GM12878 (cell line): ENCODE measurements around the gene FAM131B. TPM values are rescaled to one million over a fixed set of nuclear protein-coding genes. Genes with fewer than 3 reads are reported as not detected.

Experiments
- ATAC-seq: fragments of 200-7000 bp; cut with Tn5 transposase; 3 replicates; pipeline ENCODE4 v1.9.1; 2020; ENCODE audit warnings: mild to moderate bottlenecking, moderate library complexity
- BruUV-seq: library from RNA; stranded (reverse); fragments of 400-500 nt; replicated peaks from 2 replicates; lab custom pipeline; 2021; lab: Mats Ljungman, UMichigan
- CTCF ChIA-PET: fragments of 300-600 bp; sonication (Branson Sonifier 250); formaldehyde crosslinking; extraction: SDS; loops from one replicate; lab custom pipeline; 2021; ENCODE audit warnings: inconsistent platforms; lab: Yijun Ruan, JAX
- POLR2A ChIA-PET: fragments of 350-600 bp; formaldehyde crosslinking; extraction: SDS; loops from one replicate; lab custom pipeline; 2021; ENCODE audit warnings: inconsistent platforms; lab: Charles Lee
- RAD21 ChIA-PET: fragments of 300-600 bp; sonication (Branson Sonifier 250); formaldehyde crosslinking; loops from one replicate; lab custom pipeline; 2023; ENCODE audit warnings: antibody characterized with exemption; ENCODE audit not compliant: unreplicated experiment; lab: Charles Lee
- SMC1A ChIA-PET: fragments of 300-600 bp; sonication (Branson Sonifier 250); formaldehyde crosslinking; loops from one replicate; lab custom pipeline; 2023; ENCODE audit not compliant: unreplicated experiment, uncharacterized antibody; lab: Charles Lee
- DNase-seq: peaks from one replicate; pipeline ENCODE4 v3.0.0-alpha.2; 2011; ENCODE audit warnings: low read depth, low spot score
- FAIRE-seq: peaks from 3 replicates; lab custom pipeline; 2011; peaks lifted over from hg19 to GRCh38; lab: Jason Lieb, UNC
- H2AFZ ChIP-seq: 2 replicates; pipeline ENCODE4 v1.6.0; 2011; ENCODE audit warnings: low read depth, low read length, control low read depth; ENCODE audit not compliant: control insufficient read depth
- H3K27ac ChIP-seq: 2 replicates; pipeline ENCODE4 v1.5.1; 2011; ENCODE audit warnings: control low read depth; ENCODE audit not compliant: control insufficient read depth, insufficient read depth
- H3K27me3 ChIP-seq, 2 experiments: replicated peaks in 1 of 2; 2 replicates each; pipeline versions ENCODE4 v1.6.0 to v1.6.1; 2011; ENCODE audit warnings: low read length in 1 of 2; ENCODE audit not compliant: control insufficient read depth in 2 of 2, insufficient read depth in 2 of 2
- H3K36me3 ChIP-seq, 2 experiments: 2 replicates each; pipeline ENCODE4 v1.5.1; 2011; ENCODE audit warnings: low read length in 1 of 2; ENCODE audit not compliant: control insufficient read depth in 2 of 2, insufficient read depth in 2 of 2
- H3K4me1 ChIP-seq: 2 replicates; pipeline ENCODE4 v1.6.1; 2011; ENCODE audit warnings: mild to moderate bottlenecking, low read length, moderate library complexity, mixed read lengths; ENCODE audit not compliant: control insufficient read depth, insufficient read depth
- H3K4me2 ChIP-seq: 2 replicates; pipeline ENCODE4 v1.6.0; 2011; ENCODE audit warnings: control low read depth; ENCODE audit not compliant: control insufficient read depth, insufficient read depth
- H3K4me3 ChIP-seq: fragments of 200-600 bp; sonication (generic); 2 replicates; pipeline ENCODE4 v1.5.1; 2016
- H3K79me2 ChIP-seq: 2 replicates; pipeline ENCODE4 v1.6.0; 2011; ENCODE audit warnings: low read length; ENCODE audit not compliant: control insufficient read depth, insufficient read depth
- H3K9ac ChIP-seq: 2 replicates; pipeline ENCODE4 v1.8.0; 2011; ENCODE audit warnings: low read length, control low read depth, mixed read lengths; ENCODE audit not compliant: control insufficient read depth, insufficient read depth
- H3K9me3 ChIP-seq: replicated peaks from 3 replicates; pipeline ENCODE4 v1.5.1; 2011; ENCODE audit warnings: mild to moderate bottlenecking, low read length; ENCODE audit not compliant: control insufficient read depth, insufficient read depth
- H4K20me1 ChIP-seq: 2 replicates; pipeline ENCODE4 v1.6.0; 2011; ENCODE audit not compliant: control insufficient read depth, insufficient read depth
- CBFB ChIP-seq: IDR thresholded peaks from 2 replicates; pipeline ENCODE4 v1.6.1; 2016; ENCODE audit warnings: antibody characterized with exemption, low read depth
- RCOR1 ChIP-seq: conservative IDR thresholded peaks from 2 replicates; pipeline ENCODE4 v1.6.1; 2012; ENCODE audit warnings: low read depth, low read length, improper control_type of control experiment
- RFX5 ChIP-seq: IDR thresholded peaks from 2 replicates; pipeline ENCODE4 v1.6.1; 2011; ENCODE audit warnings: low read depth, low read length, improper control_type of control experiment
- RUNX3 ChIP-seq: IDR thresholded peaks from 2 replicates; pipeline ENCODE4 v1.6.1; 2012; ENCODE audit warnings: low read length, inconsistent platforms
- SMAD5 ChIP-seq: IDR thresholded peaks from 2 replicates; pipeline ENCODE4 v1.6.1; 2016; ENCODE audit warnings: antibody characterized with exemption, low read depth
- SUZ12 ChIP-seq: fragments of 200-600 bp; sonication (generic); IDR thresholded peaks from one replicate; pipeline ENCODE4 v1.6.1; 2018; ENCODE audit warnings: antibody characterized with exemption, mild to moderate bottlenecking; ENCODE audit not compliant: unreplicated experiment
- TCF3 ChIP-seq: IDR thresholded peaks from 2 replicates; pipeline ENCODE4 v1.6.1; 2012; ENCODE audit warnings: low read depth, mild to moderate bottlenecking, low read length, borderline replicate concordance; ENCODE audit not compliant: insufficient read depth
- YY1 ChIP-seq: IDR thresholded peaks from 2 replicates; pipeline ENCODE4 v1.6.1; 2011; ENCODE audit warnings: low read depth, mild to moderate bottlenecking, low read length
- ZNF24 ChIP-seq: fragments of 450-650 bp; IDR thresholded peaks from 2 replicates; pipeline ENCODE4 v1.6.1; 2017; ENCODE audit warnings: antibody characterized with exemption, mild to moderate bottlenecking
- WGBS: methylation state at CpG from one replicate; pipeline ENCODE4 v1.1.6; 2016; ENCODE audit warnings: low lambda C conversion rate; ENCODE audit not compliant: insufficient replicate concordance, insufficient coverage; ENCODE audit errors: missing lambda C conversion rate; 5-methylcytosine and 5-hydroxymethylcytosine counted together
- in situ Hi-C: fragments of 300-500 bp; cut with MboI; formaldehyde crosslinking; loops from 9 replicates; pipeline ENCODE4 v1.14.3; 2018; ENCODE audit warnings: mixed read lengths
- intact Hi-C: fragments of 100-400 bp; cut with micrococcal nuclease; formaldehyde crosslinking; loops from one replicate; pipeline ENCODE4 v1.14.2; 2022; ENCODE audit not compliant: unreplicated experiment
- polyA plus RNA-seq, 11 experiments: library from polyadenylated mRNA; depleted of rRNA in 4 of 11; unstranded in 6 of 11; stranded (reverse) in 5 of 11; fragments of >200 nt; fragmentation: Nextera tagmentation in 4 of 11; fragmentation: Illumina TruSeq in 1 of 11; extraction: Ambion mirVana in 4 of 11; extraction: Trizol in 1 of 11; gene quantifications; 1 replicate in 1 of 11; 2 replicates in 10 of 11; pipeline versions ENCODE4 v1.2.1 to v1.2.3, GENCODE V29; 2011 to 2016; ENCODE audit warnings: inconsistent platforms in 2 of 11, missing spikeins in 2 of 11, low read depth in 1 of 11
- total RNA-seq, 4 experiments: library from RNA; depleted of rRNA in 3 of 4; stranded (reverse); fragments of >200 nt in 3 of 4; fragmentation: Illumina TruSeq in 1 of 4; extraction: Trizol in 1 of 4; gene quantifications; 2 replicates each; pipeline versions ENCODE4 v1.2.1 to v1.2.3, GENCODE V29; 2013 to 2021
- TF ChIP-seq, protein P1 (sequence below): fragments of 450-650 bp; IDR thresholded peaks from 2 replicates; pipeline ENCODE4 v1.6.1; 2017; ENCODE audit warnings: mild to moderate bottlenecking, moderate library complexity
- TF ChIP-seq, protein P2 (sequence below): fragments of 450-650 bp; formaldehyde crosslinking; IDR thresholded peaks from 2 replicates; pipeline ENCODE4 v1.5.0; 2022; ENCODE audit warnings: mild to moderate bottlenecking, missing genetic modification characterization

FAM131B gene
- total and polyA plus RNA-seq, 10 of the 15 experiments (the other 5 are each of a cell fraction or from before 2014, with no cell fraction given) = 0.03 to 0.05 TPM; not detected in 8

DNA sequence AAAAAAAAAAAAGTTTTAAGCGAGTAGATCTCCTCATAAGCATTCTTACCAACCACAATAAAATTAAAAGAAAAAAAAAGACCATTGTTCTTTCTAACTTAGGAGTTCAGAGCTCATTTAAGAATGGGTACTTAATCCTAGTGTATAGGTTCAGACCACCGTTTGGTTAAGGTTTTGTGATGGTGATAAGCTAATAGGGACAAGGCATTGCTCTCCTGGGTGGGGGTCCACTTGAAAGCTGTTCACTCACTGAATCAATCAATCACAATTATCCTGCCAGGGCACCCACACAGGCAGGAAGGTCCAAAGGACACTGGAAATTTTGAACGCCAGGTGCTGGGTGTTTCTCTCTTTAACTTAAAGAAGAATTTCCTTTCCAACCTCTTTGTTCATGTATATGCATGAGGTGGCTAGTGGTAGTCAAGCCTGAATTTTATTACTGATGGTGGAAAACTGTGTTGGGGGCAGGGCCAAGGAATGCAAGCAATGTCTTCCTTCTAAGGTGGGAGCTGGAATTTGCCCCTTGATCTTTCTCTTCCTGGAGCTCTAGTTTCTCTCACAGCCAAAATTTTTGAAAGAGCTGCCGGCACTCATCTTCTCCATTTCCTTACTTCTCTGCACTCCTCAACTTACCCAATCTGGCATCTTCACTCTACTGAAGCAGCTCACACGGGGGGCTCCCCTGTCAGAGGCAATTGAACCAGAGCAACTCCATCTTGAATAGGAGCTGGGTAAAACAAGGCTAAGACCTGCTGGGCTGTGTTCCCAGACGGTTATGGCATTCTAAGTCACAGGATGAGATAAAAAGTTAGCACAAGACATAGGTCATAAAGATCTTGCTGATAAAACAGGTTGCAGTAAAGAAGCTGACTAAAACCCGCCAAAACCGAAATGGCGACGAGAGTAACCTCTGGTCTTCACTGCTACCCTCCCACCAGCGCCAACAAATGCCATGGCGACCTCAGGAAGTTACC is 7.5 kb upstream of the FAM131B start (continued):
- TF ChIP-seq CBFB (no peak), RUNX3 (no peak)
- TF ChIP-seq, all 136 proteins: peak for 0

DNA sequence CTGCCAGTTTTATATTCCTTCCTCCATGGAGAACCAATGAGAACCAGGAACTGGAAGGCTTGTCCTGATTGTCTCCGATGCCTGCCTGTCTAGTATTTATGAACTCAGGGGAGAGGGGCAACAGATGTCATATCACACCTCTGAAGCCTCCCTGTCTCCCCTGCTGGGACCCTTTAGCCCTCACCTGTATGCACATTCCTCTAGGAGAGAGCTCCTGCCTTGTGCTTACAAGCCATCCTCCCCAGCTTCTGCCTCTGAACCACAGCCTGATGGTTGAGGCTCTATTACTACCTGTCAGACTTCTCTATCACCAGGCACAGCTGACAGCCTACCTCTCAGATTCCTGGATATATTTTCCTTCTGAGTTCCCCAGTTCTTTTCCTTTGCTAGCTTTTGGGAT is 5.9 kb upstream of the FAM131B start:
- ChIA-PET SMC1A (no interaction called here), CTCF (interaction anchor here (2.1 to 2.6 kb wide), 3 partner anchors 11 to 128 kb away, joined by 8 to 10 read pairs (median 9); no protein-coding TSS in a partner anchor), RAD21 (no interaction called here), POLR2A (no interaction called here)
- Histone ChIP-seq H4K20me1 (no peaks in the 10 kb centered on the region), H2AFZ (no peak overlapping the region), H3K4me1 (no peaks in the 10 kb centered on the region), H3K9me3 (no peaks in the 10 kb centered on the region), H3K4me2 (no peak overlapping the region), H3K79me2 (no peaks in the 10 kb centered on the region), H3K9ac (no peak overlapping the region), H3K27ac (no peak overlapping the region), H3K4me3 (no peak overlapping the region), H3K36me3 (no peaks in the 10 kb centered on the region), H3K27me3 (peaks cover 4 to 7% of the 10 kb centered on the region in 2 experiments; a peak in 3 of 4 replicates)
- ATAC-seq = no peak
- intact Hi-C loops (loop anchor here (5.0 kb wide), 1 partner anchor 41 kb away; no protein-coding TSS in a partner anchor), in situ Hi-C loops (no loop called here)
- no TSS peak for BruUV-seq
- no peak for FAIRE-seq
- DNase-seq = no peak
- whole genome bisulfite sequencing = 69% methylated on average over 1 of the region's 1 CpG
- TF ChIP-seq SMAD5 (no peak), TCF3 (no peak), YY1 (no peak), ZNF24 (no peak), SUZ12 (no peak), RCOR1 (no peak), RFX5 (no peak)
- TF ChIP-seq, protein P1, sequence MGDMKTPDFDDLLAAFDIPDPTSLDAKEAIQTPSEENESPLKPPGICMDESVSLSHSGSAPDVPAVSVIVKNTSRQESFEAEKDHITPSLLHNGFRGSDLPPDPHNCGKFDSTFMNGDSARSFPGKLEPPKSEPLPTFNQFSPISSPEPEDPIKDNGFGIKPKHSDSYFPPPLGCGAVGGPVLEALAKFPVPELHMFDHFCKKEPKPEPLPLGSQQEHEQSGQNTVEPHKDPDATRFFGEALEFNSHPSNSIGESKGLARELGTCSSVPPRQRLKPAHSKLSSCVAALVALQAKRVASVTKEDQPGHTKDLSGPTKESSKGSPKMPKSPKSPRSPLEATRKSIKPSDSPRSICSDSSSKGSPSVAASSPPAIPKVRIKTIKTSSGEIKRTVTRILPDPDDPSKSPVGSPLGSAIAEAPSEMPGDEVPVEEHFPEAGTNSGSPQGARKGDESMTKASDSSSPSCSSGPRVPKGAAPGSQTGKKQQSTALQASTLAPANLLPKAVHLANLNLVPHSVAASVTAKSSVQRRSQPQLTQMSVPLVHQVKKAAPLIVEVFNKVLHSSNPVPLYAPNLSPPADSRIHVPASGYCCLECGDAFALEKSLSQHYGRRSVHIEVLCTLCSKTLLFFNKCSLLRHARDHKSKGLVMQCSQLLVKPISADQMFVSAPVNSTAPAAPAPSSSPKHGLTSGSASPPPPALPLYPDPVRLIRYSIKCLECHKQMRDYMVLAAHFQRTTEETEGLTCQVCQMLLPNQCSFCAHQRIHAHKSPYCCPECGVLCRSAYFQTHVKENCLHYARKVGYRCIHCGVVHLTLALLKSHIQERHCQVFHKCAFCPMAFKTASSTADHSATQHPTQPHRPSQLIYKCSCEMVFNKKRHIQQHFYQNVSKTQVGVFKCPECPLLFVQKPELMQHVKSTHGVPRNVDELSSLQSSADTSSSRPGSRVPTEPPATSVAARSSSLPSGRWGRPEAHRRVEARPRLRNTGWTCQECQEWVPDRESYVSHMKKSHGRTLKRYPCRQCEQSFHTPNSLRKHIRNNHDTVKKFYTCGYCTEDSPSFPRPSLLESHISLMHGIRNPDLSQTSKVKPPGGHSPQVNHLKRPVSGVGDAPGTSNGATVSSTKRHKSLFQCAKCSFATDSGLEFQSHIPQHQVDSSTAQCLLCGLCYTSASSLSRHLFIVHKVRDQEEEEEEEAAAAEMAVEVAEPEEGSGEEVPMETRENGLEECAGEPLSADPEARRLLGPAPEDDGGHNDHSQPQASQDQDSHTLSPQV = no peak
- TF ChIP-seq, protein P2, sequence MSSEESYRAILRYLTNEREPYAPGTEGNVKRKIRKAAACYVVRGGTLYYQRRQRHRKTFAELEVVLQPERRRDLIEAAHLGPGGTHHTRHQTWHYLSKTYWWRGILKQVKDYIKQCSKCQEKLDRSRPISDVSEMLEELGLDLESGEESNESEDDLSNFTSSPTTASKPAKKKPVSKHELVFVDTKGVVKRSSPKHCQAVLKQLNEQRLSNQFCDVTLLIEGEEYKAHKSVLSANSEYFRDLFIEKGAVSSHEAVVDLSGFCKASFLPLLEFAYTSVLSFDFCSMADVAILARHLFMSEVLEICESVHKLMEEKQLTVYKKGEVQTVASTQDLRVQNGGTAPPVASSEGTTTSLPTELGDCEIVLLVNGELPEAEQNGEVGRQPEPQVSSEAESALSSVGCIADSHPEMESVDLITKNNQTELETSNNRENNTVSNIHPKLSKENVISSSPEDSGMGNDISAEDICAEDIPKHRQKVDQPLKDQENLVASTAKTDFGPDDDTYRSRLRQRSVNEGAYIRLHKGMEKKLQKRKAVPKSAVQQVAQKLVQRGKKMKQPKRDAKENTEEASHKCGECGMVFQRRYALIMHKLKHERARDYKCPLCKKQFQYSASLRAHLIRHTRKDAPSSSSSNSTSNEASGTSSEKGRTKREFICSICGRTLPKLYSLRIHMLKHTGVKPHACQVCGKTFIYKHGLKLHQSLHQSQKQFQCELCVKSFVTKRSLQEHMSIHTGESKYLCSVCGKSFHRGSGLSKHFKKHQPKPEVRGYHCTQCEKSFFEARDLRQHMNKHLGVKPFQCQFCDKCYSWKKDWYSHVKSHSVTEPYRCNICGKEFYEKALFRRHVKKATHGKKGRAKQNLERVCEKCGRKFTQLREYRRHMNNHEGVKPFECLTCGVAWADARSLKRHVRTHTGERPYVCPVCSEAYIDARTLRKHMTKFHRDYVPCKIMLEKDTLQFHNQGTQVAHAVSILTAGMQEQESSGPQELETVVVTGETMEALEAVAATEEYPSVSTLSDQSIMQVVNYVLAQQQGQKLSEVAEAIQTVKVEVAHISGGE (CRISPR knock-in tag) = no peak
